ENCODE results near the gene EMX1. TPM values are rescaled to one million over a fixed set of nuclear protein-coding genes. Genes with fewer than 3 reads are reported as not detected.

Gene EMX1
- total RNA-seq, 1 donor from 2014 or later = 0.43 TPM

- Histone ChIP-seq H3F3A (ENCODE audit: low read depth) (peaks cover 13% of the 10 kb centered on the region), H3K4me1 (peaks cover 38% of the 10 kb centered on the region), H3K9ac (no peak overlapping the region), H3K9me3 (ENCODE audit: low read depth) (no peaks in the 10 kb centered on the region), H2AFZ (replicated peaks) (no peak overlapping the region), H3K27ac (no peak overlapping the region), H3K4me2 (no peak overlapping the region), H4K20me1 (ENCODE audit: low read depth) (no peaks in the 10 kb centered on the region), H3K4me3 (no peak overlapping the region), H3K27me3 (no peaks in the 10 kb centered on the region), H3K36me3 (no peaks in the 10 kb centered on the region), H3K79me2 (ENCODE audit: low read depth) (no peaks in the 10 kb centered on the region)
- TF ChIP-seq CTCF (IDR thresholded peaks at IDR 0.05) = no peak
- TF ChIP-seq EZH2 (IDR thresholded peaks at IDR 0.05) = no peak
- TF ChIP-seq EZH2phosphoT487 (IDR thresholded peaks at IDR 0.05) = no peak
- Mint-ChIP-seq H3K4me1 (peaks cover 16% of the 10 kb centered on the region), H3K27ac (no peak overlapping the region), H3K27me3 (ENCODE audit: insufficient read depth, low read depth) (peaks cover 16% of the 10 kb centered on the region), H3K4me3 (peak overlapping the region; percentile 21), H3K9me3 (no peaks in the 10 kb centered on the region), H3K36me3 (no peaks in the 10 kb centered on the region)
- DNase-seq (ENCODE audit: low spot score) = no peak
Measured at GRCh38 chr2:72950558-72951255, 33.4 kb downstream of the EMX1 start.

- H2AFZ ChIP-seq (replicated peaks) = no peak overlapping the region
Measured at GRCh38 chr2:72951303-72952095, 34.2 kb downstream of the EMX1 start.

GRCh38 chr2:72952110-72952823 is 34.9 kb downstream of the EMX1 start:
- H3K27me3 ChIP-seq = no peaks in the 10 kb centered on the region
- Mint-ChIP-seq H3K27me3 (ENCODE audit: insufficient read depth, low read depth) (peaks cover 19% of the 10 kb centered on the region), H3K4me3 (peak overlapping the region; percentile 66), H3K9me3 (no peaks in the 10 kb centered on the region), H3K36me3 (peaks cover 3% of the 10 kb centered on the region), H3K27ac (peak overlapping the region; percentile 81), H3K4me1 (peaks cover 24% of the 10 kb centered on the region)
- no peak overlapping the region for H3K9ac ChIP-seq
- peaks cover 51% of the 10 kb centered on the region for H3K4me1 ChIP-seq
- H3K4me3 ChIP-seq = no peak overlapping the region
- TF ChIP-seq EZH2phosphoT487 (IDR thresholded peaks at IDR 0.05) = no peak
- TF ChIP-seq CTCF (IDR thresholded peaks at IDR 0.05) = peak; percentile 16
- no peak for DNase-seq (ENCODE audit: low spot score)
- no peaks in the 10 kb centered on the region for H3K9me3 ChIP-seq (ENCODE audit: low read depth)
- H3F3A ChIP-seq (ENCODE audit: low read depth) = peaks cover 20% of the 10 kb centered on the region
- no peak overlapping the region for H3K4me2 ChIP-seq
- H2AFZ ChIP-seq (replicated peaks) = no peak overlapping the region
- H3K27ac ChIP-seq = no peak overlapping the region
- no peaks in the 10 kb centered on the region for H3K36me3 ChIP-seq
- H3K79me2 ChIP-seq (ENCODE audit: low read depth) = no peaks in the 10 kb centered on the region
- no peaks in the 10 kb centered on the region for H4K20me1 ChIP-seq (ENCODE audit: low read depth)

More at GRCh38 chr2:72951303-72952095, 34.2 kb downstream of the EMX1 start:
- Histone ChIP-seq H3K36me3 (no peaks in the 10 kb centered on the region), H3K4me1 (peaks cover 45% of the 10 kb centered on the region), H3K27me3 (no peaks in the 10 kb centered on the region), H4K20me1 (ENCODE audit: low read depth) (no peaks in the 10 kb centered on the region), H3K9me3 (ENCODE audit: low read depth) (no peaks in the 10 kb centered on the region), H3K9ac (no peak overlapping the region), H3K4me3 (no peak overlapping the region), H3K27ac (no peak overlapping the region), H3K79me2 (ENCODE audit: low read depth) (no peaks in the 10 kb centered on the region), H3K4me2 (peak overlapping the region; percentile 10), H3F3A (ENCODE audit: low read depth) (peaks cover 20% of the 10 kb centered on the region)
- Mint-ChIP-seq H3K36me3 (no peaks in the 10 kb centered on the region), H3K9me3 (no peaks in the 10 kb centered on the region), H3K27ac (no peak overlapping the region), H3K4me3 (peak overlapping the region; percentile 21), H3K4me1 (peaks cover 18% of the 10 kb centered on the region), H3K27me3 (ENCODE audit: insufficient read depth, low read depth) (peaks cover 16% of the 10 kb centered on the region)
- no peak for DNase-seq (ENCODE audit: low spot score)
- TF ChIP-seq EZH2phosphoT487 (IDR thresholded peaks at IDR 0.05) (no peak), EZH2 (IDR thresholded peaks at IDR 0.05) (no peak), CTCF (IDR thresholded peaks at IDR 0.05) (no peak)
